ENCODE data around the gene TBC1D3B. TPM values are rescaled to one million over a fixed set of nuclear protein-coding genes. Genes with fewer than 3 reads are reported as not detected.

The TBC1D3B gene
- total RNA-seq, 1 experiment from 2014 or later = 11.3 TPM

- Histone ChIP-seq H3K27me3 (ENCODE audit: insufficient read depth, low read length) (0 out of 2 replicates have a peak, but pooled peaks cover 7% of the 10 kb centered on the region), H3K27ac (ENCODE audit: low read depth, low read length) (no peak overlapping the region), H3K9me2 (ENCODE audit: insufficient read depth) (no peaks in the 10 kb centered on the region), H3K4me3 (replicated peaks in 1 of 2; ENCODE audit: low read depth in 1 of 2, low read length in 2 of 2) (no peak overlapping the region), H2AFZ (ENCODE audit: low read depth, low read length, poor library complexity, severe bottlenecking) (no peak overlapping the region), H3K9me3 (ENCODE audit: control insufficient read depth in 1 of 2, insufficient read depth in 1 of 2, low read depth in 1 of 2, low read length in 2 of 2) (peaks cover 9 to 17% of the 10 kb centered on the region in 2 experiments; a peak in 3 of 4 replicates), H3K4me2 (ENCODE audit: low read length) (no peak overlapping the region), H3K9ac (ENCODE audit: low read length) (no peak overlapping the region), H3K4me1 (ENCODE audit: control insufficient read depth in 1 of 2, insufficient read depth in 2 of 2, low read length in 2 of 2) (no peaks in the 10 kb centered on the region), H4K20me1 (ENCODE audit: insufficient read depth) (no peaks in the 10 kb centered on the region), H3K36me3 (ENCODE audit: control insufficient read depth in 1 of 2, insufficient read depth in 2 of 2, low read length in 2 of 2) (no peaks in the 10 kb centered on the region), H3K79me2 (ENCODE audit: insufficient read depth, low read length) (no peaks in the 10 kb centered on the region)
- TF ChIP-seq SIN3A (IDR thresholded peaks at IDR 0.05; ENCODE audit: low read depth) (no peak), CBX3 (IDR thresholded peaks at IDR 0.05; ENCODE audit: low read depth) (no peak), POLR2A (IDR thresholded peaks at IDR 0.05; ENCODE audit: borderline replicate concordance, extremely low read depth, insufficient read depth, insufficient read length) (no peak), YY1 (IDR thresholded peaks at IDR 0.05; ENCODE audit: extremely low read depth, insufficient replicate concordance, low read depth, low read length) (no peak), POLR2AphosphoS5 (IDR thresholded peaks at IDR 0.05; ENCODE audit: low read depth, low read length) (no peak)
- TF ChIP-seq, protein P1, sequence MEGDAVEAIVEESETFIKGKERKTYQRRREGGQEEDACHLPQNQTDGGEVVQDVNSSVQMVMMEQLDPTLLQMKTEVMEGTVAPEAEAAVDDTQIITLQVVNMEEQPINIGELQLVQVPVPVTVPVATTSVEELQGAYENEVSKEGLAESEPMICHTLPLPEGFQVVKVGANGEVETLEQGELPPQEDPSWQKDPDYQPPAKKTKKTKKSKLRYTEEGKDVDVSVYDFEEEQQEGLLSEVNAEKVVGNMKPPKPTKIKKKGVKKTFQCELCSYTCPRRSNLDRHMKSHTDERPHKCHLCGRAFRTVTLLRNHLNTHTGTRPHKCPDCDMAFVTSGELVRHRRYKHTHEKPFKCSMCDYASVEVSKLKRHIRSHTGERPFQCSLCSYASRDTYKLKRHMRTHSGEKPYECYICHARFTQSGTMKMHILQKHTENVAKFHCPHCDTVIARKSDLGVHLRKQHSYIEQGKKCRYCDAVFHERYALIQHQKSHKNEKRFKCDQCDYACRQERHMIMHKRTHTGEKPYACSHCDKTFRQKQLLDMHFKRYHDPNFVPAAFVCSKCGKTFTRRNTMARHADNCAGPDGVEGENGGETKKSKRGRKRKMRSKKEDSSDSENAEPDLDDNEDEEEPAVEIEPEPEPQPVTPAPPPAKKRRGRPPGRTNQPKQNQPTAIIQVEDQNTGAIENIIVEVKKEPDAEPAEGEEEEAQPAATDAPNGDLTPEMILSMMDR (IDR thresholded peaks at IDR 0.05 in 2 of 3, conservative IDR thresholded peaks at IDR 0.05 in 1 of 3; ENCODE audit: borderline replicate concordance in 1 of 3, insufficient read depth in 1 of 3, low read depth in 2 of 3, low read length in 2 of 3) = no peak
- TF ChIP-seq, protein P2, sequence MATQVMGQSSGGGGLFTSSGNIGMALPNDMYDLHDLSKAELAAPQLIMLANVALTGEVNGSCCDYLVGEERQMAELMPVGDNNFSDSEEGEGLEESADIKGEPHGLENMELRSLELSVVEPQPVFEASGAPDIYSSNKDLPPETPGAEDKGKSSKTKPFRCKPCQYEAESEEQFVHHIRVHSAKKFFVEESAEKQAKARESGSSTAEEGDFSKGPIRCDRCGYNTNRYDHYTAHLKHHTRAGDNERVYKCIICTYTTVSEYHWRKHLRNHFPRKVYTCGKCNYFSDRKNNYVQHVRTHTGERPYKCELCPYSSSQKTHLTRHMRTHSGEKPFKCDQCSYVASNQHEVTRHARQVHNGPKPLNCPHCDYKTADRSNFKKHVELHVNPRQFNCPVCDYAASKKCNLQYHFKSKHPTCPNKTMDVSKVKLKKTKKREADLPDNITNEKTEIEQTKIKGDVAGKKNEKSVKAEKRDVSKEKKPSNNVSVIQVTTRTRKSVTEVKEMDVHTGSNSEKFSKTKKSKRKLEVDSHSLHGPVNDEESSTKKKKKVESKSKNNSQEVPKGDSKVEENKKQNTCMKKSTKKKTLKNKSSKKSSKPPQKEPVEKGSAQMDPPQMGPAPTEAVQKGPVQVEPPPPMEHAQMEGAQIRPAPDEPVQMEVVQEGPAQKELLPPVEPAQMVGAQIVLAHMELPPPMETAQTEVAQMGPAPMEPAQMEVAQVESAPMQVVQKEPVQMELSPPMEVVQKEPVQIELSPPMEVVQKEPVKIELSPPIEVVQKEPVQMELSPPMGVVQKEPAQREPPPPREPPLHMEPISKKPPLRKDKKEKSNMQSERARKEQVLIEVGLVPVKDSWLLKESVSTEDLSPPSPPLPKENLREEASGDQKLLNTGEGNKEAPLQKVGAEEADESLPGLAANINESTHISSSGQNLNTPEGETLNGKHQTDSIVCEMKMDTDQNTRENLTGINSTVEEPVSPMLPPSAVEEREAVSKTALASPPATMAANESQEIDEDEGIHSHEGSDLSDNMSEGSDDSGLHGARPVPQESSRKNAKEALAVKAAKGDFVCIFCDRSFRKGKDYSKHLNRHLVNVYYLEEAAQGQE (IDR thresholded peaks at IDR 0.05; ENCODE audit: low read depth) = no peak
- POLR2A ChIA-PET = no interaction called here
- CTCF ChIA-PET = interaction anchor here (1.6 kb wide), 1 partner anchor 20 kb away, joined by 4 read pairs; no protein-coding TSS in a partner anchor
- no TSS peak for BruUV-seq (replicated peaks)
- no peak for DNase-seq (ENCODE audit: low read depth, low spot score)
- ATAC-seq = no peak
- RAD21 ChIA-PET (ENCODE audit: low non-redundant PET in 1 of 2, low total read pairs in 2 of 2, uncharacterized antibody in 2 of 2, unreplicated experiment in 2 of 2) = no interaction called here
- intact Hi-C loops (cut with micrococcal nuclease) = no loop called here
Measured at GRCh38 chr17:36127199-36127893, 49.1 kb downstream of the TBC1D3B start.
